ENCODE results near the gene CLSTN2.

DNA sequence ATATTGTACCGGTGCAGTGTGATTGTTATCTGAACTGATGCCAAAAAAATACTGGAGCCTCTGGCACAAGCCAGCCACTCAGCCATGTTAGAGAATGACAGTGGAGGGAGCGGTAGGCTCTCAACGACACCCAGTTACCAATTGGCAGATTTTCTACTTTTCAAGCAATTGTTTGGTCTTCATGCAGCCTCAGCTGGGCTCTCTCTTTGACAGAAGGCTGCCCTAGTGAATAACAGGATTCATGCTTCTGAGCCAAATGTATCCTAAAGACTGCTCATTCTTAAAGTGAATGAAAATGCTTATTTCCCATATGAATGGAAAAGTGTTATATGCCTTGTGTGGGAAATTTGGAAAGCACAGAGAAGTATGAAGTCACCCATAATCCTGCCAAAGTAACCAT is 481.7 kb downstream of the CLSTN2 start:
- TF ChIP-seq, protein P1, sequence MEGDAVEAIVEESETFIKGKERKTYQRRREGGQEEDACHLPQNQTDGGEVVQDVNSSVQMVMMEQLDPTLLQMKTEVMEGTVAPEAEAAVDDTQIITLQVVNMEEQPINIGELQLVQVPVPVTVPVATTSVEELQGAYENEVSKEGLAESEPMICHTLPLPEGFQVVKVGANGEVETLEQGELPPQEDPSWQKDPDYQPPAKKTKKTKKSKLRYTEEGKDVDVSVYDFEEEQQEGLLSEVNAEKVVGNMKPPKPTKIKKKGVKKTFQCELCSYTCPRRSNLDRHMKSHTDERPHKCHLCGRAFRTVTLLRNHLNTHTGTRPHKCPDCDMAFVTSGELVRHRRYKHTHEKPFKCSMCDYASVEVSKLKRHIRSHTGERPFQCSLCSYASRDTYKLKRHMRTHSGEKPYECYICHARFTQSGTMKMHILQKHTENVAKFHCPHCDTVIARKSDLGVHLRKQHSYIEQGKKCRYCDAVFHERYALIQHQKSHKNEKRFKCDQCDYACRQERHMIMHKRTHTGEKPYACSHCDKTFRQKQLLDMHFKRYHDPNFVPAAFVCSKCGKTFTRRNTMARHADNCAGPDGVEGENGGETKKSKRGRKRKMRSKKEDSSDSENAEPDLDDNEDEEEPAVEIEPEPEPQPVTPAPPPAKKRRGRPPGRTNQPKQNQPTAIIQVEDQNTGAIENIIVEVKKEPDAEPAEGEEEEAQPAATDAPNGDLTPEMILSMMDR (IDR thresholded peaks at IDR 0.05) = no peak
- no peak for TF ChIP-seq POLR2A (IDR thresholded peaks at IDR 0.05)
